GM12892 (cell line): ENCODE results near the gene SMIM1.

ENCODE experiments used
- POLR2A ChIP-seq: IDR thresholded peaks from 2 replicates; pipeline ENCODE4 v1.6.1; 2011; ENCODE audit warnings: low read depth, low read length, control low read depth
- POLR2AphosphoS5 ChIP-seq: IDR thresholded peaks from 2 replicates; pipeline ENCODE4 v1.6.1; 2011; ENCODE audit warnings: low read depth, low read length, control low read depth
- TAF1 ChIP-seq: IDR thresholded peaks from 2 replicates; pipeline ENCODE4 v1.6.1; 2011; ENCODE audit warnings: low read depth, mild to moderate bottlenecking, control low read depth, low read length, borderline replicate concordance

- TF ChIP-seq POLR2AphosphoS5: no peak
- no peak for TF ChIP-seq POLR2A
- no peak for TF ChIP-seq TAF1
Measured at GRCh38 chr1:3750741-3751140, 21.8 kb upstream of the SMIM1 start.
